Sciatic nerve (tissue), 2 donors: ENCODE data around the gene CST6. TPM values are rescaled to one million over a fixed set of nuclear protein-coding genes. Genes with fewer than 3 reads are reported as not detected.
"Not testable (repeated sequence)": the region's sequence is repeated elsewhere in the genome, so short reads cannot be mapped to it uniquely, and the experiment has no call there.

Experiments used
- ATAC-seq: fragments of 200-7000 bp; cut with Tn5 transposase; one replicate; pipeline ENCODE4 v1.9.1; 2020; ENCODE audit warnings: mild to moderate bottlenecking, moderate library complexity
- DNase-seq: peaks from one replicate; pipeline ENCODE4 v3.0.0-alpha.2; 2020; ENCODE audit warnings: low spot score
- intact Hi-C: fragments of 100-400 bp; cut with DNase I; formaldehyde crosslinking; loops from one replicate; pipeline ENCODE4 v1.14.2; 2022
- total RNA-seq: library from RNA; stranded (reverse); fragmentation: NEBNext Ultra II Directional; extraction: Animal tissue kit (Norgen Biotek cat#: 25700); gene quantifications from one replicate; pipeline ENCODE4 v1.2.1, GENCODE V29; 2021
- donor health status: DM: no; HTN: no; CAD: no.
- donor health status: DM: no; HTN: no; CAD: no.

Gene CST6
- total RNA-seq, 1 donor from 2014 or later: 0.80 TPM

DNA sequence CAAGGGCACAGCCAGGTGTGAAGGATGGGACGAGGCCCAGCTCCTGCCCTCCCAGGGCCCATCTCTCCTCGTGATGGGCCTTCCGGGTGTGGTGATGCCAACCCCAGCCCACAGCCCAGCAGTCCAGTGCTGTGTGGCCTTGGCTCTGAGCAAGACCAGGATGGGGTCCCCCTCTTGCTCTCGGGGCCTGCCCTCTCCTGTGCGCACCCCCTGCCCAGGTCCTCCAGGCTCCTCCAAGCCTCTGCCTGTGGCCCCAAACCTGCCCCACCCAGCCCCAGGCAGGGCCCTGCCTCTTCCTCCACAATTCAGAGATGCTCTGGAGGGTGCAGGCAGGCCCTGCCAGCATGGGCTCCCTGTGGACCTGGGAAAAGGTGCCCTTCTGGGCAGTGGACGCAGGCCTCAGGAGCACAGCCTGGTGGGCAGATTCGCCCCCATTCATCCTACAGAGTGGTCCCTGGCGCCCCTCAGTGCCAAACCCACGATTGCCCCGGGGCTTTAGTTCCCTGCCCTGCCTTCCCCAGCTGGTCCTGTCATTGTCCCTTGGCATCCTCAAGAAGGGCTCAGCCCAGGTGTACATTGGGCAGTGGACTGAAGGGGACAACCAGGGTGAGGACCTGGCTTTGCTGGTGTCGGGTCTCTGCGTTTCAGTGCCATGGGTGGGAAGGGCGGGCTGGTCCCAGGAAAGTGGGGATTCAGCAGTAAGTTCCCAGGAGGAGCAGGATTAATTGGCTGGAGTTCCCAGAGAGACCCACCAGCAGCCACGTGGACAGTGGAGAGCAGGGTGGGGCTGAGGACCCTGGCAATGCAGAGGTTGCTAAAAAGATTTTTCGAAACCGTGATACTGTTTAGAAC lies 29.6 kb upstream of the CST6 start:
- DNase-seq (no peak), ATAC-seq (no peak)
- intact Hi-C loops: loop anchor here (10.0 kb wide), 2 partner anchors 97 to 277 kb away; partner anchors contain the start of gene FIBP

GRCh38 chr11:65982824-65983588 lies 28.8 kb upstream of the CST6 start:
- no peak for ATAC-seq
- DNase-seq: no peak
- intact Hi-C loops: loop anchor here (10.0 kb wide), 2 partner anchors 98 to 278 kb away; partner anchors contain the start of gene FIBP

DNA sequence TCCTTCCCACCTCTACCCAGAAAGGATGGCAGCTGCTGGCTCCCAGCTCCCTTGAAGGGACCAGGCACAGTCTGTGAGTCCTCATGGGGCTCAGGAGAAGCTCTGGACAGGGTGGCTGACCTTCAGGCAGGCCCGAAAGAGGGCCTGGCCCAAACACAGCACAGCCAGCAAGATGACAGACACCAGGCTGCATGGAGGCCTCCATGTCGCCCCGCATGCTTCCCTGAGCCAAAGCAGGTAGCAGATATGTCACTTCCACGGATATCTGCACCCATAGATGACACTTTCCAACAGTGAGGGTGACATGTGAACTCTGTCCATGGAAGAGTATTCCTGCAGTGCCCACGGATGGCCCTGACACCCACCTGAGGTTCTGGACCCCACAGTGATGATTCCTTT lies 28.2 kb upstream of the CST6 start:
- DNase-seq: no peak
- intact Hi-C loops: loop anchor here (10.0 kb wide), 2 partner anchors 99 to 279 kb away; partner anchors contain the start of gene FIBP
- ATAC-seq: no peak

GRCh38 chr11:65987336-65987735 lies 24.5 kb upstream of the CST6 start:
- intact Hi-C loops: loop anchor here (10.0 kb wide), 2 partner anchors 103 to 283 kb away; partner anchors contain the start of gene FIBP
- ATAC-seq (no peak), DNase-seq (no peak)

DNA sequence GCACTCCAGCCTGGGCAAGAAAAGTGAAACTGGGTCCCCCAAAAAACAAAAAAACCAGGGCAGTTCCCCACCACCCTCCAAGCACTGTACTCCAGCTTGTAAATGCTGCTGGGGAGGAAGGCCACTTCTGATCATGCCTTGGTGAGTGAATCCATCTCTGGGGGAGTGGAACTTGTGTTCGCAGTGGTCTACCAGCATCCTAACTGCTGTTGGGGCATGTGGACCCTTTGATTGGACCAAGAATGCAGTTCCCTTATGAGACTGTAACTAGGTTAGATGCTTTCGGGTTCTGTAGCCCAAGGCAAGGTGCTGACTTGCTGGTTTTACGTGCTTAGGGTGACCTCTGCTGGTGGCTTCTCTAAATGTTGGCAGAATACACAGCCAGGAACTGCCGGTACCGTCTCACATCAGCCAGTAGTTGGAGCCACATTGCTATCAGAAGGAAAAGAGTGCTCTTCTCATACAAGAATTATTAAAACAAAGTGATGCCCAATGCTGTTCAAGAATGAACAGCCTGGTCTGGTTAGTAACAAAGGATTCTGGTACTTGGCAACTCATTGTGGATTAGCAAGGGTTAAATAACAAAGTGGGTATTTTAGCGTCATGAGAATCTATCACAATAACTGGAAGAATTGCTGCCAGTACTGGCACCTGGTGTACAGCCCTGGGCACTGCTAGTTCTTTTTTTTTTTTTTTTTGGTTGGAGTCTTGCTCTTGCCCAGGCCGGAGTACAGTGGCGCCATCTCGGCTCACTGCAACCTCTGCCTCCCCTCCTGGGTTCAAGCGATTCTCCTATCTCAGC lies 22.8 kb upstream of the CST6 start:
- ATAC-seq: peak; percentile 98
- intact Hi-C loops: loop anchor here (10.0 kb wide), 2 partner anchors 104 to 284 kb away; partner anchors contain the start of gene FIBP
- peak; percentile 91 for DNase-seq

- no peak for DNase-seq
- intact Hi-C loops: no loop called here
- no peak for ATAC-seq
These were observed 19.8 kb upstream of the CST6 start for GRCh38 chr11:65992056-65992455.

GRCh38 chr11:65997286-65997685 lies 14.5 kb upstream of the CST6 start:
- intact Hi-C loops: no loop called here
- DNase-seq (no peak), ATAC-seq (no peak)

DNA sequence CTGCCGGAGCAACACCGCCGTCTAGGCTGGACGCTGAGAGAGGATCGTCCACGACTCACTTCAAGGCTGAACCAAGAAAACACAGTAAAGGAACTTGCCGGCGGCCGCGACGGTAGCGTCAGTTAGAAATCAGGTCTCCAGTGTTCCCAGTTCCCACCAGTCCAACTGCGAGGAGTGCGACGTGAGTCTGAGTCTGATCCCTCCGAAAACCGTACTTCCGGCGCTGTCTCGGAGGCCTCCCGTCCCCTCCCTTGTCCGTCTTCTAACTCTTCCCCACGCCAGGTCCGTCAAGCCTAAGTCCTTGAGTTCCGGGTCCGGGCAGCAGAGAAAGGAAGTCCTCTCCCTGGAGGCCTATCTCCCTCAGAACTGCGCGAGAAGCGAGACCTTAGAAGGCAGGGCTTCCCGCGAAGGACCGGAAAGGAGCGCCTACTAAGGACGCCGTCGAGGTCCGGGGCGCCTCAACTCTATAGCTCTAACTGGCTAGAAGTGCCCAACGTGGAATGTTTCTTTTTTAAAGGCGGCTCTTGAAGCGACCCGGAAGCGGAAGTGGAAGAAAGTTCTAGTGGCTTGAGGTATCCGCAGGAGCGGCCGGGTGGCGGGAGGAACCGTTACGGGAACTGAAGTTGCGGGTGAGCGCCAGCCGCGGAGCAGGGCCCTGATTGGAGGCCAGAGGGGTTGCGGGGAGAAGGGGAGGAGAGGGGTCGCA lies 9.7 kb upstream of the CST6 start, which contains the start of the genes BANF1 and EIF1AD:
BANF1 (plus strand) TSS at position 562 of the 706 bp plus-strand sequence. CDS start 748 bp downstream, outside the sequence.
EIF1AD (minus strand) TSS at position 216 of the 706 bp plus-strand sequence. CDS start 1,768 bp downstream, outside the sequence.
- ATAC-seq: peak; percentile 96
- intact Hi-C loops: no loop called here
- peak; percentile 94 for DNase-seq

DNA sequence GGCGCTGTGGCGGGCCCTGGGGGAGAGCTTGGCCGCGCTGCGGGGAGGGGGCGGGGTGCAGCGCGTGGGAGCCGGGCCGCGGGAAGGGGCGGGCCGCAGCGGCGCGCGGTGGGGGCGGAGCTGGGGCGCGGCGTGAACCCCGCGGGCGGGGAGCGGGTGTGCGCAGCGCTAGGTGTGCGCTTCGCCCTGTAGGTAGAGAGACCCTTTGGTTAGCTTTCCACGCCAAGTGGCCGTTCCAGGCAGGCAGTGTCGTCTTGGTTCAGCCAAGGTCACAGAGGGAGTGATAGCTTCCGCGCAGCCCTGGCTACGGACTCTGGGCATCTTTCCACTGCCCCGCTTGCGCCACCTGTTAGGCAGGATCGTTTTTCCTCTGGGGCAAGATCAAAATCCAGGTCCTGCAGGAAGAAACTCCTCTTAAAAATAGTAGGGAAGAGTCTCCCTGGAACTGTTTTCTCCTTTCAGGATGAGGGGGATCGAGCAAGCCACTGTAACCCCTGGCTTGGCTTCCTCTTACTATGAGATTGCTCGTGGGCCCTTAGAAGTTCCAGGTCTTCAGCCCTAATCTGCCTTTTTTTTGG lies 9.1 kb upstream of the CST6 start:
- intact Hi-C loops: no loop called here
- DNase-seq (no peak), ATAC-seq (peak; percentile 79)

- no peak for ATAC-seq
- no peak for DNase-seq
- intact Hi-C loops: no loop called here
These were observed 8.5 kb upstream of the CST6 start for GRCh38 chr11:66003291-66003690.

DNA sequence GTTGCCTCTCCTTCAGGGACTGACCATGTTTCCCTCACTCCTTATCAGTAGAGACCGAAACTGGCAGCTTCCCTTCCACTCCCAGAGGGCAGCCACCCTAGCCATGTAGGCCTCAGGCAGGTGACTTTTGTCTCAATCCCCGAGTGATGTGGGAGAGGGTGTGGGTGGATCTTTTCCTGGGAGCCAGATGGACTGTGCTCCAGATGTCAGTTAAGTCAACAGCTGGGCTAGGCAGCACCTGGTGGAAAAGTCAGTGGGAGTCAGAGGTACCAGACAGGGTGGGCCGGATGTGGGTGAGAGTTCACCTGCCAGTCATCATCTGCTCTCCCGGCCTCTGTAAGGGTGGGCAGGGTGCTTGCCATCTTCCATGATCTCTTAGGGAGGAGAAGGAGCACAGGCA lies 7.6 kb upstream of the CST6 start:
- no peak for ATAC-seq
- intact Hi-C loops: no loop called here
- no peak for DNase-seq

DNA sequence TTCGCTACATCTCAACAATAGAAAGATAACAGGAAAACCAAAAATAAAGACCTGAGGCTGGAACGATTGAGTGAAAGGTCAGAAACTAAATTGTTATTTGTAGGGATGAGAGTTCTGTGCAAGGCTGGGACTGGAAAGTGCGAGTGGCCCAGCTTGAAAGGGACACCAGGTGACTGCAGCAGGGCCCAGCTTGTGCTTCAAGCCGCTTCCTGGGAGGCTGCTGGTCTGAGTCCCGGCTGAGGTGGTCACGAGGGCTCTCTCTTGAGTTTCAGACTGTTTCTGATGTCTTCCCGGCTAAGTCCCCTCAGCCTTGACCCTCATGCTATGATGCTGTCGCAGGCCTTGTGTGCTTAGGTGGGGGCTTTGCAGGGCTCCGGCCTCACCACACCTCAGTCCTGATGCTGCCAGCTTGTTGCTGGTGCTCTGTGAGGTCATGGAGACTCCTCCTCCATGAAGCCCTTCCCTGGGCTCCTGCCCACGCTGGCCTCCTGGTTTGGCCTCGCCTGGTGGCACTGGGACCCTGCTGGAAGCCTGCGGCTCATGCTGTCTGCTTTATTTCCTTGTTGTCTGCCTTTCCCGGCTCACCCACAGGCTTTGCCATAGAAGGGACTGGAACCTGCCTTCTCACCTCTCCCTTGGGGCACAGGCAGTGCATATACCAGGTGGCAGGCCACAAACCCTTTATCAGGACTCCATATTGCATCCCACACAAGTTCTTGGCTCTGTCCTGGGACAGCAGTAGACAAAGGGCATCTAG lies 5.5 kb upstream of the CST6 start:
- ATAC-seq (no peak), DNase-seq (no peak)
- intact Hi-C loops: no loop called here

DNA sequence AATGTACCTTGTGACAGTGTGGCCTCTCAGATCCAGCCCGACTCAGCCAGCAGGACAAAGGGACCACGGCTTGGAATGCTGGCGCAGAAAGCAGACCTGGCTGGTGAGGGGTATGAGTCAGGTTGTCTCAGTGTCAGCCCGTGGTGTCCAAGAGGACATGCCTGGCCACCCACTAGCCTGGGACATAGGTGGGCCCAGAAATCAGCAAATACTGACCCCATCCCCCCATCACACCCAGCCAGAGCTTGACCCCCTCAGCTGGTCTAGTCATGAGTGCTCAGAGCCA lies 5.0 kb upstream of the CST6 start:
- no peak for DNase-seq
- intact Hi-C loops: no loop called here
- no peak for ATAC-seq

- ATAC-seq (no peak), DNase-seq (no peak)
- intact Hi-C loops: no loop called here
These were observed 4.6 kb upstream of the CST6 start for GRCh38 chr11:66007201-66007634.

GRCh38 chr11:66008095-66008467 lies 3.7 kb upstream of the CST6 start:
- DNase-seq (no peak), ATAC-seq (no peak)
- intact Hi-C loops: no loop called here

- intact Hi-C loops: no loop called here
- ATAC-seq (no peak), DNase-seq (no peak)
These were observed 3.2 kb upstream of the CST6 start for GRCh38 chr11:66008468-66009101.

DNA sequence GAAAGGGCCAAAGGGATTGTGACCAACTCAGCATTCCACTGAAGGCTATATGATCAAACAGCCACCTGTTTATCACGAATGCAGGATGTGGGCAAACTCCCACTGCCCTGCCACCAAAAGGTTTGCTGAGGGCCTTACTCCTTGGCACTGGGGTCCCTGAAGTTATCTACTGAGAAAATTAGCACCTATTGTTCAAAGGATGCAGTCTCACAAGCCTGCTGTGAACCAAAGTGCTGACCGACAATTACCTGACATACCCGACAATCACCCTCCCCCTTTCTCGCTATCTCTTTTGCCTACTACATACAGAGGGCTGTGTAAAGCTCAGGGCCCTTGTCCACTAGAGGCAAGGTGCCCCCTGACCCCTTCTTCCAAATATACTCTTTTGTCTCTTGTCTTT lies 1.8 kb upstream of the CST6 start:
- intact Hi-C loops, DNase-seq, ATAC-seq: not testable (repeated sequence)
